Measurements from ENCODE around the gene TRMO.
"Not testable (repeated sequence)": the region's sequence is repeated elsewhere in the genome, so short reads cannot be mapped to it uniquely, and the experiment has no call there.

The TRMO gene, protein sequence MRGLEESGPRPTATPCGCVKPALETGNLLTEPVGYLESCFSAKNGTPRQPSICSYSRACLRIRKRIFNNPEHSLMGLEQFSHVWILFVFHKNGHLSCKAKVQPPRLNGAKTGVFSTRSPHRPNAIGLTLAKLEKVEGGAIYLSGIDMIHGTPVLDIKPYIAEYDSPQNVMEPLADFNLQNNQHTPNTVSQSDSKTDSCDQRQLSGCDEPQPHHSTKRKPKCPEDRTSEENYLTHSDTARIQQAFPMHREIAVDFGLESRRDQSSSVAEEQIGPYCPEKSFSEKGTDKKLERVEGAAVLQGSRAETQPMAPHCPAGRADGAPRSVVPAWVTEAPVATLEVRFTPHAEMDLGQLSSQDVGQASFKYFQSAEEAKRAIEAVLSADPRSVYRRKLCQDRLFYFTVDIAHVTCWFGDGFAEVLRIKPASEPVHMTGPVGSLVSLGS

DNA sequence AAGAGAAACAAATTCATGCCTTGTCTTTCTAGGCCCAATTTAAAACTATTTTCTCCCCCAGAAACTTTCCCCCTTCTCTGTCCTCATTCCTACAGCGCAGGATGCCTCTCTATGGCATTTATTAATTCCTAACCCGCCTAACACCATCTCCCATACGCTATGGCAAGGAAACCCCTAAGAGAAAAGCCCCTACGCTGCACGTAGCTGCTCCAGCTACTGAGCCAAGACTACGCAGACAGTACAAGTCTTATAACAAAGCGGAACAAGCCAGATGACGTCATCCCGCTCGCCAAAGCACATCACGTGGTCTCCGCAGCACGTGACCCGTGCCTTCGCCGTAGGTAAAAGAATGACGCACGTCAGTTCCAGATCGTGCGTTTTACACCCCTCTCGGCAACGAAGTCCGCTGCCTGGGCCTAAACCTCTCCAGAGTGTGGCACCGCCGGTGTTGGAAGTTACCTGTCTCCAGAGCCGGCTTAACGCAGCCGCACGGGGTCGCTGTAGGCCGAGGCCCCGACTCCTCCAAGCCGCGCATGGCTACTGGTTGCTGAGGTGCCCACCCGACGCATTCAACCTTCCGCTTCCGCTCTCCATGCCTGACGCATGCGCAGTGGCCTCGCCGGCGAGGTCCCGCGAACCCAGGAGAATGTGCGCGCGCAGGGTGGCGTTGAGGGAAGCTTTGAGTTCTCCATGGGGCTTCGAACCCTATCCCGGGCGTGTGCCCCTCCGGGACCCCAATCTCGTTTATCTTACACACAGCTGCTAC, at the start of gene TRMO:
TSS of gene TRMO (minus strand) at position 542 of the 766 bp plus-strand sequence. CDS start at position 535, 7 bp downstream.
- peak; percentile 96 to 97 for DNase-seq (ENCODE audit: low read depth in 2 of 2)

DNA sequence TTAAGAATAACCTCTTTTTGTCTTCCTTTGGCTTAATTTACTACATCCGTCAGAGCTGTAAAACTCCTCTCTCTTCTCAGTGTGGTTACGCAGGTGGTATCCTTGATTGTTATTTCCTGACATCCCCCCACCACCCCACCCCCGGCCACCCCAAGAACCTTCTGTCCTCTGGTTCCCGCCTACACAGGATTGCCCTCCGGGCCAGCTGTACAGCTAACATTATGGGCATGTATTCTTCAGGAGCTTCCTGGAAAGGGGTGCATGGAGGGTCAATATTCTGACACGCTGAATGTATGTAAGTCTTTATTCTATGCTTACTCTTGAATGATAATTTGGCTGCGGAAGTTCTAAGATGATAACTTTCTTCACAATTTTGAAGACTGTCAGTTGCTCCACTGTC, 47.9 kb upstream of the TRMO start:
- no peak for DNase-seq (ENCODE audit: low read depth in 2 of 2)

DNA sequence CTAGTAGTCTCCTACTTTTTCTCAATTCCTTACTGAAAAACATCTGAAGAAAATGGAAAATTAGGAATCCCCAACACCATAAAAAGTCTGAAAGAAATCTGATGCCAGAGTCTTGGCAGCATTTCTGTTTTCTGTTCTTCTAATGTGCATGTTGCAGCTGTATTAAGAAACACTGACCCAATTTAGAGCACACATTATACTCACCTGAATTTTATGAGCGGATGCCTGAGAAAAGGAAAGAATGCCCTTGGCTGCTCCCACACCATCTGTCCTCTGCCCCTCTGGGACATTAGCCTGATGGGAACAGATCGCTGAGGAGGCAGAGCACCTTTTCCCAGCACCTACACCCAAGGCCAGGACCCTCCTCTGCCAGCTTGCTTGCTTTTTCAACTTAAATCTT, 46.7 kb upstream of the TRMO start:
- DNase-seq (ENCODE audit: low read depth in 2 of 2): no peak

DNA sequence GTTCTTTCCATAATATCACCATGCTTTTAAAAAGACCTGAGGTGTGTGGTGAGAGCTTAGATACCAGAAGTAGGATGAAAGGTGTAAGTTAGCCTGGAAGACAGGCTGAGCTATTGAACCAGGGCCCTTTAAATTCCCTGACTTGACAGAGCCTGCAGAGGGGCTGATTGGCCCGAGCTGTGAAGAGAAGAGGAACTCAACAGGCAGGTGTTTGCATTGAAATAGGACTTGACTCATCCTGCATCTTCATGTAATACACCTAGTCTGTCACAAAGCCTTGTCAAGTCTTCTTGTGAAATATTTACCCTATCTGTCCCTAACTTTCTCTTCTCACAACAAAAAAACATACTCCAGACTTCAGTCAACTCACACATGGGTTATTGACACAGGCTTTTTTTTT, 44.2 kb upstream of the TRMO start:
- DNase-seq (ENCODE audit: low read depth in 2 of 2): no peak

DNA sequence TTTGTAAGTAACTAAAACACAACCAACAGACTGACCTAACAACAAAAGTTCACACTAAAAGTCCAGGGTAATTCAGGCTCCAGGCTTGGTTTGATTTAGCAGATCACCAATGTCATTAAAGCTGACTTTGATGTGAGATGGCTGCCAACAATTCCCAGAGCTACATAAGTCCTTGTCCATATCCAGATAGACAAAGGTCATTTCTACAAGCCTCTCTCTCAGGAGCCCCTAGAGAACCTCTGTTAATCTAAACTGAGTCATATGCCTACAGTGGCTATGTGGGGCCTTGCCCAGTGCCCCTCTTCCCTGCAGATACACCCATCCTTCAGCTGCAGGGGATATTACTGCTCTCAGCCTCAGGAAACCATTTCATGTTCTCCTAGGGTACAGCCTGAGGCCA, 42.6 kb upstream of the TRMO start:
- no peak for DNase-seq (ENCODE audit: low read depth in 2 of 2)

DNA sequence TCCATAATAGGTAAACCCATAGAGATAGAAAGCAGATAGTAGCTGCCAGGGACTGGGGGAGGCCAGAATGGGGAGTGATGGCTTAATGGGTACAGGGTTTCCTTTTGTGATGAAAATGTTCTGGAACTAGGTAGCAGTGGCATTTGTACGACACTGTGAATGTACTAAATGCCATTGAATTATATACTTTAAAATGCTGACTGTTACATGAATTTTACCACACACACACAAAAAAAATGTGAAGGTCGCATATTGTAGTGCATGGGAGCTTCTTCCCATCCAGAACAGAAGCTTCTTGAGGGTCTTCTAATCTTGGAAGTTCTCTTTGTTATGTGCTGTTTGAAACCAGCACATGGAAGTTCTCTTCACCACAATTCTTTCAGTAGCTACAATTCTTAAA, 40.9 kb upstream of the TRMO start:
- no peak for DNase-seq (ENCODE audit: low read depth in 2 of 2)

DNA sequence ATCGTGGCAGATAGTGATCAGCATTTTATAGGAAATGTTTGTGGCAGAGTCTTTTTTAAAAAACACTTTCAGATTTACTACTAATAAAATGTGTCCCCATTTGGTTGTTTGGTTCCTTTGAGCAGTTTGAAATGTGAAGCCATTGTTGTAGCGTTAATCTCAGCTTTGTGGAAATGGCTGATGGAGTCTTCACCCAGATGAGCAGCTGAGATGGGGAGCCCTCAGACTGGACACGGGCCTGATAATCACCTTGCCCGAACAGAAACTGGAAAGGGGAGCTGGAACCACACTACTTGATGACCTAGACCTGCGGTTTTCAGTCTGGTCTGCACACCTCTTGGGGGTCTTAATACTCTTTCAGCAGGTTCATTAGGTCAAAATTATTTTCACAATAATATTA, 40.3 kb upstream of the TRMO start:
- DNase-seq (ENCODE audit: low read depth in 2 of 2): no peak

DNA sequence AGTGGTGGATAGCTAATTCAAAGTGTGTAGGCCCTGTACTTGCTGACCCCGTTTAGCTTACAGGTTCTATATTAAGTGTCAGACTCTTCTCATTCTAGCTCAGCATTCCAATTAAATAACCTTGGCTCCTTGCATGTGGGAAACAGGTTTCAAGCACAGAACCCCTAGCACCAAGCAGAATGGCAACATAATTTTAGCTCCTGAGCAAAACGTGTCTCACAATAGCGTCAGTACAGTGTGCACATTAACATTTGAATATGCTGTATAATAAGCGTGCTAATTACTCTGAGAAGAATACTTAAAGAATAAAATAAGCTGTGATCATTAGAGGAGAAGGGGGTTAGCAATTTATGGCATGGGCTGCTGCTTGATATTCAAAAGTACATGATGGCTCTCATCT, 39.8 kb upstream of the TRMO start:
- DNase-seq (ENCODE audit: low read depth in 2 of 2): no peak

DNA sequence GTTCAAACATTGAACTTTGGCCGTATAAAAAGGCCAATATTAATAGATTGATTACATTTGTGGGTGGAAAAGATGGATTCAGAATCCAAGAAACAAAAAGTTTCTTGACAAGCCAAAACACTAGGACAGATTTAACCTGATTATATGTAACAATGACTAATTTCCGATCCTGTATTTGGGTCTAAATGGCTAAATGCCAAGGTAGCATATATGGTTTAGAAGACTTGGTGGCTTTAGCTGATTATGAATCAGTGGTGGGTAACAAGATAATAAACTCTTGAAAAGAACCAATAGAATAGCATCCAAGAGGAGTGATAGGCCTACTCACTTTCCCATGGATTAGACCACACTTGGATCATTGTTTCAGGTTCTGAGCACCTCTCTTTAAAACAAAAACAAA, 39.1 kb upstream of the TRMO start:
- no peak for DNase-seq (ENCODE audit: low read depth in 2 of 2)

DNA sequence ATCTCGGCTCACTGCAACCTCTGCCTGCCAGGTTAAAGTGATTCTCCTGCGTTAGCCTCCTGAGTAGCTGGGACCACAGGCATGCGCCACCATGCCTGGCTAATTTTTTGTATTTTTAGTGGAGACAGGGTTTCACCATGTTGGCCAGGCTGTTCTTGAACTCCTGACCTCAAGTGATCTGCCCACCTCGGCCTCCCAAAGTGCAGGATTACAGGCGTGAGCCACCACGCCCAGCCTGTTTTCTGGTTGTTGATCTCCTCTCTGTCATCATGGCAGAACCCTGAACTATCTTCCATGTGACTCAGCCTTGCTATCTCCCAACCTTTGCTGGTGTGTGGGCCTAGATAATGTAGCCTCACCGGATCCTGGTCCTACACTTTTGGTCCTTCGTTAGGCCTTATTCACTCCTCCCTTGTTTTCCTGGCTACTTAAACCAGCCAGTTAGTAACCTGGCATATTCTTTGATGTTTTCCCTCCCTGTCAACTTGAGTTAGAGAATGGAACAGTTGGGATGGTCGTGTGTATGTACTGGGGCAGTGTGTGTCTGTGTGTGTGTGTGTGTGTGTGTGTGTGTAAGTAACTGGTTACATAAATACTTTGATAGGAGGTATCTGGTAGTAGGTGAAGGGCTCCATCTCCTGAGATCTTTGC, 38.5 kb upstream of the TRMO start:
- not testable (repeated sequence) for DNase-seq (ENCODE audit: low read depth in 2 of 2)

DNA sequence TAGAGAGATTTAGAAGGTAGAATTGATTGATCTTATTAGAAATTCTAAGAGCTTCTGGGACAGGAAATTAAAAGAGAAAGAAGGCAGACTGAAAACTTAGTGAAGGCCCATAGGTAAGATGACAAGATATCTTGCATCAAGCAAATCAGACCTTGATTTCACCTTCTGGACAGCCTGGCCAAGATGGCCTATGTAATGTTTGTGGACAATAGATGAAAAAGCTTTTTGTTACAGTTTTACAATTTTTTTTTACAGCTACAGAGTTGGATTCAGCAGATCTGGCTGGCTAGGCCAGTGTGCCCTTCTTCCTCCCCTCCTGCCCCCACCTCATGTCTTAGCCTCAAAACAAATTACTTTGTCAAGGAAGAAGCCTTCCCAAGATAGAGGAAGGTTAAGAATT, 37.3 kb upstream of the TRMO start:
- no peak for DNase-seq (ENCODE audit: low read depth in 2 of 2)

DNA sequence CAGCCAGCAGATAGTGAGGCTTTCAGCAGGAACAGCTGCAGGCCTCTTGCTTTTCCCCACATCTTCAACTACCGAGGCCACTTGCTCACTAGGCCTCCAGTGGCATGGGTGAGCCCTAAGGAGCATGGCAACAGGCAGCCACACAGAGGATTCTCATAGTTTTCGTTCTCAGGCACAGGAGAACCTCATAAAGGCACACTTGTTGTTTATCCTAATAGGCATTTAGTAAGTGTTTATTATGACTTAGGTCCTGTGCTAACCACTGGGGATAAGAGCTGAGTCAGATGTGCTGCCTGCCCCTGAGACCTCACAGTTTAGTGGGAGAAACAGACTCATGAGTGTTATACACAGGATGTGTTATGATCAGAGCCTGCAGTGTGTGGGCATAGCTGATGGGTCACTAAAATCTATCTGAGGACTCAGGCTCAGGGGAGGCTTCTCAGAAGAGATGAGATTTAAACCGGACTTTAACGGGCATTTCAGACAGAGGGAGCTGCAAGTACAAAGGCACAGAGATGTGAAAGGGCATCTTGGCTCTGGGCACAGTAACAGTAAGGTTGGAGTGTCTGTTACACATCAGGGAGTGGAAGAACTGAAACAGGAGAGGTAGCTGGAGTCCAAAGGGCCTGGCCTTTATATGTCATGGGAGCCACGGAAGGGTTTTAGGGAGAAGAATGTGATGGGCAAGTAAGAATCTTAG, 36.7 kb upstream of the TRMO start:
- no peak for DNase-seq (ENCODE audit: low read depth in 2 of 2)

DNA sequence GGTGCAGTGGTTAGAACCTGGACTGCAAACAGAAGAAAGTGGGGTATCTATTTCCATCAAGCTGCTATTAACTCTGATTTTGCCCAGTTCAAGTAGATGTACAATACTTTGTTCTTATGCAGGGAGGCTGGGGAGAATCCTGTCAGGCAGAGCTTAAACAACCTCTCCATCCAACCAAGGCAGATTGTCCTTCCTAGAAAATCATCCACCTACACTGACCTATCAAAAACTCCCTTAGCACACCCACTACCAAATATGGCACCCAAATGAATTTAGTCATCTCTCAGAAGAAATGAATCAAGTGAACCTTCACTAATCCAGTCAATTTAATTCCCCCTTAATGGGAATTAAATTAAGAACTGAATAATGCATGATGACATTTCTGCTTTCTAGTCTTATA, 34.0 kb upstream of the TRMO start:
- DNase-seq (ENCODE audit: low read depth in 2 of 2): no peak

DNA sequence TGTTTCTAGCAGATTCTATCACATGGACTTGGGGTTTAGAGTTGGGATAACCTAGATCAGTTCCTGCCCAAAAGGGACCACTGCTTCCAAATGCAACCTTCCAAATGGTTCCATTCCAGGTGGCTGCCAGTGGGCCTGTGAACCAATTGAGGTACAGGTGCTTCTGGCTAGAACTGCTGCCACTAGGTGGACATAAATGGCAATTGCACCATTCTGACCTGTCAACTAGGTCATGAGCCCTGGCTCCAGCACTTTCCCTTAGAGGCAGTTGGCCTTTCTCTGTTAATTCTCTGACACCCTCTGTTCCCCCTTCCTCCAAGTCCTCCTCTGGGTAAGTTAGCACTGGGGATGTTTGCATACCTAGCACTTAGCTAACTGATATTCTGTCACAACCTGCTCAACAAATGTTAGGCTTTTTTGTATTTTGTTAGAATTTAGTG, 32.3 kb upstream of the TRMO start:
- DNase-seq (ENCODE audit: low read depth in 2 of 2): peak; percentile 19 to 24

DNA sequence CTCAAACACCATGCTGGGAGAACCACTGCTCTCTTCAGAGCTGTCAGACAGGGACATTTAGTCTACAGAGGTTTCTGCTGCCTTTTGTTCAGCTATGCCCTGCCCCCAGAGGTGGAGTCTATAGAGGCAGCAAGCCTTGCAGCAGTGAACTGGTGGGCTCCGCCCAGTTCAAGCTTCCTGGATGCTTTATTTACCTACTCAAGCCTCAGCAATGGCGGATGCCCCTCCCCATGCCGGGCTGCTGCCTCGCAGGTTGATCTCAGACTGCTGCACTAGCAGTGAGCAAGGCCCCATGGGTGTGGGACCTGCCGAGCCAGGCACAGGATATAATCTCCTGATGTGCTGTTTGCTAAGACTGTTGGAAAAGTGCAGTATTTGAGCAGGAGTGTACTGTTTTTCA, 28.6 kb upstream of the TRMO start:
- not testable (repeated sequence) for DNase-seq (ENCODE audit: low read depth in 2 of 2)

DNA sequence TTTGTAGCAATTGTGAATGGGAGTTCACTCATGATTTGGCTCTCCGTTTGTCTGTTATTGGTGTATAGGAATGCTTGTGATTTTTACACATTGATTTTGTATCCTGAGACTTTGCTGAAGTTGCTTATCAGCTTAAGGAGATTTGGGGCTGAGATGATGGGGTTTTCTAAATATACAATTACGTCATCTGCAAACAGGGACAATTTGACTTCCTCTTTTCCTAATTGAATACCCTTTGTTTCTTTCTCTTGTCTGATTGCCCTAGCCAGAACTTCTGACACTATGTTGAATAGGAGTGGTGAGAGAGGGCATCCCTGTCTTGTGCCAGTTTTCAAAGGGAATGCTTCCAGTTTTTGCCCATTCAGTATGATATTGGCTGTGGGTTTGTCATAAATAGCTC, 24.8 kb upstream of the TRMO start:
- not testable (repeated sequence) for DNase-seq (ENCODE audit: low read depth in 2 of 2)

DNA sequence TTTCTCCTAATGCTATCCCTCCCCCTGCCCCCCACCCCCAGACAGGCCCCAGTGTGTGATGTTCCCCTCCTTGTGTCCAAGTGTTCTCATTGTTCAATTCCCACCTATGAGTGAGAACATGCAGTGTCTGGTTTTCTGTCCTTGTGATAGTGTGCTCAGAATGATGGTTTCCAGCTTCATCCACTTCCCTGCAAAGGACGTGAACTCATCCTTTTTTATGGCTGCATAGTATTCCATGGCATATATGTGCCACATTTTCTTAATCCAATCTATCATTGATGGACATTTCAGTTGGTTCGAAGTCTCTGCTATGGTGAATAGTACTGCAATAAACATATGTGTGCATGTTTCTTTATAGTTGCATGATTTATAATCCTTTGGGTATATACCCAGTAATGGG, 23.2 kb upstream of the TRMO start:
- DNase-seq (ENCODE audit: low read depth in 2 of 2): not testable (repeated sequence)

DNA sequence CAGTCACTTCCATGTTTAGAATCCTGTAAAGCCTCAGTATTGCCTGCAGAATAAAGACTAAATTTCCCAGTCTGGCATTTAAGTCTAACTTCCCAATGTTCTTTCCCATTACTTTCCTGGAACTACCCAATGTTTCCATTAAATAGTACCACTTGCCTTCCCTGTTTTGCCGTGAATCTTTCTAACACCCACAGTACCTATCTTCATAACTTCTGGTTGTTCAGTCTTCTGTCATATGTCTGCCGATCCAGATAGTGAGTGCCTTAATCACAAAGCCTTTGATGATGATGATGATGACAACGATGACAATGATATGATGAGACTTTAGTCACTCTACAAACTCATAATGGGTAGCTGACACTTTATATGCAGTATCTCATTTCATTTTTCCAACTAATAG, 22.3 kb upstream of the TRMO start:
- no peak for DNase-seq (ENCODE audit: low read depth in 2 of 2)

DNA sequence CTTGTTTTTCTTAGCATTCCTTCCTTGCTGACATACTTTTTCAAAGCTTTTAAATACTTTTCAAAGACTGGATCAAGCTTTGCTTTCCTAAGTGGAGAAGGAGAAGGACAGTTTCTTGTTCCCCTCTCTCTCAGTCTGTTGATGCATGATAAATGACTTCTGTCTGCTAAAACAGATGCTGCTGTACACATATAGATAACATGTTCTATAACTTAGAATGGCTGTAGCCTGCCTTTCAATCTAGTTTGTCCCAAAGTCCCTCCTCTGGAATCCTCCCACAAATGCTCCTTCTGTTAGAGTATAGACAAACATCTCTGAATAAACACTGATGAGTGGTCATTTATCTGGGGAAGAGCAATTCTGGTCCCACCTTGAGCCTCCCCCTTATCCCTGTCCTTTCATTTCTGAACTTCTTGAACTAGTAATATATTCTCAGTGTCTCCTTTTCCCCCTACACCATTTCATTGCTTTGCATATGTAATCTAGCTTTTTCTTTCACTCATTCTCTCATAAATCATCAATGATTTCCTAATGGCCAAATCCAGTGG, 21.1 kb upstream of the TRMO start:
- DNase-seq (ENCODE audit: low read depth in 2 of 2): no peak

DNA sequence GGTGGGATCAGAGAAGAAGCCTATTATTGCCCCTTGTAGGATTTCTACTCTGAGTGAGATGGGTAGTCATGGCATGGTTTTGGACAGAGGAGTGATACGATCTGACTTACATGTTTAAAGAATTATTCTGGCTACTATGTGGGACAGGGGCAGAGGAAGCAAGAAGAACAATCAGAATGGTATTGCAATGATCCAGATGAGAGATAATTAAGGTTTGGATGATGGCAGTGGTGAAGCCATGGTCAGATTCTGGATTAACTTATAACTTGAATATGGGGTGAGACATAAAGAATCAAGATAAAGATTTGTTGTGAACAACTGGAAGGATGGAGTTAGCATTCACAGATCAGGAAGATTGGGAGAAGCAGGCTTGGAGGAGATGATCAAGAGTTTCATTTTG, 19.0 kb upstream of the TRMO start:
- no peak for DNase-seq (ENCODE audit: low read depth in 2 of 2)

DNA sequence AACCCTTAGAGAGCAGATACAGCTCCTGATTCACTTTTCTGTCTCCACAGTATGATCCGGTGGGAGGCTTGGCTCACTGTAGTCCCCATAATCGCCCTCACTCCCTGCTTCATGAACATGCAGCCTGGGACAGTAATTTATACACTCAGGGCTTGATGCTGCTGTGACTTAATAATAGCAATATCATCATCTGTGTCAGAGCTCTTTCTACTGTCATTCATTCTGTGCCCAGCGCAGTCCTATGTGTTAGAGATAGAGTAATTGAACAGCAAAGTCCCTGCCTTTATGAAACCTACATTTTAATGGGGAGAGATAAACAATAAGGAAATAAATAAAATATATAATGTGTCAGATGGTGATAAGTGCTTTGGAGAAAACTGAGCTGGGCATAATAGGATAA, 18.4 kb upstream of the TRMO start:
- no peak for DNase-seq (ENCODE audit: low read depth in 2 of 2)

DNA sequence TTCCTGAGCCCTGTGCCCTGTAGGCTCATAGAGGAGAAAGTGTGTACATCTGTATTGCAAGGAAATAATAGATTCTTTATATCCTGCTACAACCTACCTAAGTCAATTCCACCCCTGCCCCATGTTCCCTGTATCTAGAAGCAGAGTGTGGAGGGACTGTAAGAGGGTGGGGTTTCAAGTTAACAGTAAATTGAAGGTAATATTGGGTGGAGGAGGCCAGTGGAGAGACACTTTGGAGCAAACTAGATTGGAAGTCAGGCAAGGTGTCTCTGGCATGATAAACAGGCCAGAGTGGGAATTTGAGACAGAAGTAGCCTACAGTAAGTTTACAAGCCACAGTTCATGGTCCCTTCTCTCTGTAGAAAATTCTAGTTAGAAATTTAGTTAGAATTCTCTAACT, 17.9 kb upstream of the TRMO start:
- no peak for DNase-seq (ENCODE audit: low read depth in 2 of 2)

Data from stimulated activated CD8-positive, alpha-beta memory T cell treated with anti-CD3 and anti-CD28 coated beads, Interleukin-15, amount 100 ng/mL, for 48 hours (primary cell).